HEK293 (cell line): ENCODE results near the gene DNAJC17.

Source experiments
- GLIS1 ChIP-seq: fragments of 450-650 bp; formaldehyde crosslinking; IDR thresholded peaks from 2 replicates; pipeline ENCODE4 v1.5.1; 2016; ENCODE audit warnings: missing biosample characterization, missing genetic modification characterization
- KLF1 ChIP-seq: fragments of 450-650 bp; formaldehyde crosslinking; IDR thresholded peaks from 2 replicates; pipeline ENCODE4 v1.5.1; 2016; ENCODE audit warnings: missing biosample characterization, missing genetic modification characterization
- KLF7 ChIP-seq: fragments of 450-650 bp; formaldehyde crosslinking; IDR thresholded peaks from 2 replicates; pipeline ENCODE4 v1.5.1; 2016; ENCODE audit warnings: missing biosample characterization, missing genetic modification characterization, borderline replicate concordance
- OVOL3 ChIP-seq: fragments of 450-650 bp; formaldehyde crosslinking; IDR thresholded peaks from 2 replicates; pipeline ENCODE4 v1.5.1; 2016; ENCODE audit warnings: missing biosample characterization, missing genetic modification characterization
- PRDM10 ChIP-seq: fragments of 450-650 bp; formaldehyde crosslinking; IDR thresholded peaks from 2 replicates; pipeline ENCODE4 v1.5.1; 2016; ENCODE audit warnings: missing biosample characterization, missing genetic modification characterization
- PRDM2 ChIP-seq: fragments of 450-650 bp; formaldehyde crosslinking; IDR thresholded peaks from 2 replicates; pipeline ENCODE4 v1.5.1; 2016; ENCODE audit warnings: missing biosample characterization, missing genetic modification characterization, borderline replicate concordance
- REST ChIP-seq: fragments of 450-650 bp; formaldehyde crosslinking; IDR thresholded peaks from 2 replicates; pipeline ENCODE4 v1.5.1; 2016; ENCODE audit warnings: missing biosample characterization, missing genetic modification characterization
- SP7 ChIP-seq: fragments of 450-650 bp; formaldehyde crosslinking; IDR thresholded peaks from 2 replicates; pipeline ENCODE4 v1.5.1; 2016; ENCODE audit warnings: missing biosample characterization, missing genetic modification characterization
- ZBTB20 ChIP-seq: fragments of 450-650 bp; formaldehyde crosslinking; IDR thresholded peaks from 2 replicates; pipeline ENCODE4 v1.5.1; 2016; ENCODE audit warnings: missing biosample characterization, missing genetic modification characterization
- ZBTB8A ChIP-seq: fragments of 450-650 bp; formaldehyde crosslinking; IDR thresholded peaks from 2 replicates; pipeline ENCODE4 v1.5.1; 2016; ENCODE audit warnings: missing biosample characterization, missing genetic modification characterization
- ZNF248 ChIP-seq: fragments of 450-650 bp; formaldehyde crosslinking; IDR thresholded peaks from 2 replicates; pipeline ENCODE4 v1.5.1; 2017; ENCODE audit warnings: missing biosample characterization, missing genetic modification characterization
- ZNF26 ChIP-seq: fragments of 450-650 bp; formaldehyde crosslinking; IDR thresholded peaks from 2 replicates; pipeline ENCODE4 v1.5.1; 2016; ENCODE audit warnings: missing biosample characterization, missing genetic modification characterization
- ZNF354C ChIP-seq: fragments of 450-650 bp; formaldehyde crosslinking; IDR thresholded peaks from 2 replicates; pipeline ENCODE4 v1.5.1; 2016; ENCODE audit warnings: missing biosample characterization, missing genetic modification characterization, low read depth, borderline replicate concordance
- ZNF416 ChIP-seq: fragments of 450-650 bp; formaldehyde crosslinking; IDR thresholded peaks from 2 replicates; pipeline ENCODE4 v1.5.1; 2016; ENCODE audit warnings: missing biosample characterization, missing genetic modification characterization
- ZNF423 ChIP-seq: fragments of 450-650 bp; formaldehyde crosslinking; IDR thresholded peaks from 2 replicates; pipeline ENCODE4 v1.5.1; 2016; ENCODE audit warnings: missing biosample characterization, missing genetic modification characterization
- ZNF544 ChIP-seq: fragments of 450-650 bp; formaldehyde crosslinking; IDR thresholded peaks from 2 replicates; pipeline ENCODE4 v1.5.0; 2017; ENCODE audit warnings: missing biosample characterization, missing genetic modification characterization
- ZNF561 ChIP-seq: fragments of 450-650 bp; IDR thresholded peaks from 2 replicates; pipeline ENCODE4 v1.5.1; 2018; ENCODE audit warnings: missing biosample characterization, missing genetic modification characterization, borderline replicate concordance
- ZNF596 ChIP-seq: fragments of 450-650 bp; IDR thresholded peaks from 2 replicates; pipeline ENCODE4 v1.5.0; 2018; ENCODE audit warnings: missing biosample characterization, mild to moderate bottlenecking, missing genetic modification characterization, moderate library complexity
- ZNF645 ChIP-seq: fragments of 450-650 bp; formaldehyde crosslinking; IDR thresholded peaks from 2 replicates; pipeline ENCODE4; 2016; ENCODE audit warnings: missing biosample characterization, missing genetic modification characterization
- ZNF677 ChIP-seq: fragments of 450-650 bp; IDR thresholded peaks from 2 replicates; pipeline ENCODE4 v1.5.0; 2018; ENCODE audit warnings: missing biosample characterization, mild to moderate bottlenecking, missing genetic modification characterization, moderate library complexity
- ZNF768 ChIP-seq: fragments of 450-650 bp; formaldehyde crosslinking; IDR thresholded peaks from 2 replicates; pipeline ENCODE4 v1.5.1; 2018; ENCODE audit warnings: missing biosample characterization, mild to moderate bottlenecking, missing genetic modification characterization
- ZNF785 ChIP-seq: fragments of 450-650 bp; formaldehyde crosslinking; IDR thresholded peaks from 2 replicates; pipeline ENCODE4 v1.5.1; 2016; ENCODE audit warnings: missing biosample characterization, missing genetic modification characterization
- ZNF792 ChIP-seq: fragments of 450-650 bp; formaldehyde crosslinking; IDR thresholded peaks from 2 replicates; pipeline ENCODE4 v1.5.1; 2016; ENCODE audit warnings: missing biosample characterization, missing genetic modification characterization

DNAJC17 gene

GRCh38 chr15:40762919-40763800 is 44.1 kb downstream of the DNAJC17 start (continued):
- TF ChIP-seq ZNF645 (tag by site-specific recombination) (no peak), REST (tag by site-specific recombination) (peak; percentile 37; the same call in 1 of the 2 replicates), ZBTB8A (peak; percentile 48), OVOL3 (tag by site-specific recombination) (no peak), ZNF354C (tag by site-specific recombination) (no peak), GLIS1 (tag by site-specific recombination) (peak; percentile 97), ZNF561 (peak; percentile 82), ZNF423 (tag by site-specific recombination) (0 out of 2 replicates have a peak, but pooled peaks have one; percentile 40), ZNF677 (tag by site-specific recombination) (peak; percentile 63; the same call in 1 of the 2 replicates), ZNF785 (tag by site-specific recombination) (no peak), KLF7 (tag by site-specific recombination) (0 out of 2 replicates have a peak, but pooled peaks have one; percentile 16), ZNF544 (tag by site-specific recombination) (peak; percentile 74; the same call in 1 of the 2 replicates), PRDM10 (tag by site-specific recombination) (peak; percentile 59; the same call in 1 of the 2 replicates), ZNF768 (tag by site-specific recombination) (peak; percentile 63; the same call in 1 of the 2 replicates), ZNF596 (peak; percentile 56; the same call in 1 of the 2 replicates), KLF1 (tag by site-specific recombination) (peak; percentile 15; the same call in 1 of the 2 replicates), ZNF416 (tag by site-specific recombination) (no peak), ZNF792 (tag by site-specific recombination) (no peak), SP7 (tag by site-specific recombination) (peak; percentile 56; the same call in 1 of the 2 replicates), ZNF26 (no peak), ZBTB20 (tag by site-specific recombination) (no peak; the same call in 1 of the 2 replicates), PRDM2 (tag by site-specific recombination) (no peak), ZNF248 (tag by site-specific recombination) (no peak)
